ENCODE results near the gene MTM1.

DNA sequence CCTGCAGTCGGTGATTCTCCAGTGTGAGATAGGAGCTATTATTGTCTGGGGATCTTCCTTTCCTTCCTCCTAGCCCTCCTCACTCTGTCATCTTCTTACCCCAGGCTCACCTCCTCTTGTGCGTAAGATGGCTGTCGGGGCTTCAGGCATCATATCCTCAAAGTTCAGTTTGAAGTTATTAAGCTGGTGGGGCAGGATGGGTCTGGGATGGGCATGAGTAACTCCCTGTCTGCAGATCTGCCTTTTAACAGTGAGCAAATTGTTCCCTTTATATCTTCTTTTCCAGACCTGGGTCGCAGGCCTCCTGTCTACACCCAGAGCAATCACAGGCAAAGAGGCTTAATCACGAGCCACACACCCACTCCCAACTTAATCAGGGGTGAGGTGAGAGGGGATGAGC is 123.9 kb downstream of the MTM1 start:
- TF ChIP-seq, protein P1, sequence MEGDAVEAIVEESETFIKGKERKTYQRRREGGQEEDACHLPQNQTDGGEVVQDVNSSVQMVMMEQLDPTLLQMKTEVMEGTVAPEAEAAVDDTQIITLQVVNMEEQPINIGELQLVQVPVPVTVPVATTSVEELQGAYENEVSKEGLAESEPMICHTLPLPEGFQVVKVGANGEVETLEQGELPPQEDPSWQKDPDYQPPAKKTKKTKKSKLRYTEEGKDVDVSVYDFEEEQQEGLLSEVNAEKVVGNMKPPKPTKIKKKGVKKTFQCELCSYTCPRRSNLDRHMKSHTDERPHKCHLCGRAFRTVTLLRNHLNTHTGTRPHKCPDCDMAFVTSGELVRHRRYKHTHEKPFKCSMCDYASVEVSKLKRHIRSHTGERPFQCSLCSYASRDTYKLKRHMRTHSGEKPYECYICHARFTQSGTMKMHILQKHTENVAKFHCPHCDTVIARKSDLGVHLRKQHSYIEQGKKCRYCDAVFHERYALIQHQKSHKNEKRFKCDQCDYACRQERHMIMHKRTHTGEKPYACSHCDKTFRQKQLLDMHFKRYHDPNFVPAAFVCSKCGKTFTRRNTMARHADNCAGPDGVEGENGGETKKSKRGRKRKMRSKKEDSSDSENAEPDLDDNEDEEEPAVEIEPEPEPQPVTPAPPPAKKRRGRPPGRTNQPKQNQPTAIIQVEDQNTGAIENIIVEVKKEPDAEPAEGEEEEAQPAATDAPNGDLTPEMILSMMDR (IDR thresholded peaks at IDR 0.05; ENCODE audit: poor library complexity, severe bottlenecking), result no peak
- TF ChIP-seq RAD21 (conservative IDR thresholded peaks at IDR 0.05) (no peak), TAF1 (IDR thresholded peaks at IDR 0.05; ENCODE audit: low read depth) (no peak), SMC3 (conservative IDR thresholded peaks at IDR 0.05; ENCODE audit: poor library complexity) (no peak), POLR2AphosphoS5 (IDR thresholded peaks at IDR 0.05) (no peak), EZH2 (IDR thresholded peaks at IDR 0.05; ENCODE audit: borderline replicate concordance, insufficient read depth, low read length, poor library complexity, severe bottlenecking) (no peak)

Measured in neural cell (in vitro differentiated cells).